WTC11 (cell line): ENCODE data around the gene RCOR3.

Experiments used
- TF ChIP-seq, protein P1 (sequence below): fragments of 200-600 bp; IDR thresholded peaks from 2 replicates; pipeline ENCODE4 v1.8.0; 2022; ENCODE audit warnings: antibody characterized with exemption
- TF ChIP-seq, protein P2 (sequence below): sonication (generic); formaldehyde crosslinking; IDR thresholded peaks from 2 replicates; pipeline ENCODE4 v1.8.0; 2022; ENCODE audit warnings: mild to moderate bottlenecking, missing genetic modification reagents

DNA sequence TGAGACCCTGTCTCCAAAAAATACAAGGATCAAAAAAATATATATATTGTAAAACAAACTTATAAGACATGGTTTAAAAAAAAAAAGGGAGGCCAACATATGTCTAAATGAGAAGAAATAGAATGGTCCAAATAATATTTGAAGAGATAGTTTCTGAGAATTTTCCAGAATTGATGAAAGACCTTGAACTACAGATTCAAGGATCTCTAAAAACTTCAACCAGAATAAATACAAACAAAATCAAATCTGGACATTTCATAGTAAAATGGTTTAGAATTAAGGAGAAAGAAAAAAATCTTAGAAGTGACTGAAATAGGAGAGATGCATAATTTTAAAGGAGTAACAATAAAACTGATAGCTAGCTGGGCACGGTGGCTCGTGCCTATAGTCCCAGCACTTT is 45.5 kb upstream of the RCOR3 start:
- TF ChIP-seq, protein P1, sequence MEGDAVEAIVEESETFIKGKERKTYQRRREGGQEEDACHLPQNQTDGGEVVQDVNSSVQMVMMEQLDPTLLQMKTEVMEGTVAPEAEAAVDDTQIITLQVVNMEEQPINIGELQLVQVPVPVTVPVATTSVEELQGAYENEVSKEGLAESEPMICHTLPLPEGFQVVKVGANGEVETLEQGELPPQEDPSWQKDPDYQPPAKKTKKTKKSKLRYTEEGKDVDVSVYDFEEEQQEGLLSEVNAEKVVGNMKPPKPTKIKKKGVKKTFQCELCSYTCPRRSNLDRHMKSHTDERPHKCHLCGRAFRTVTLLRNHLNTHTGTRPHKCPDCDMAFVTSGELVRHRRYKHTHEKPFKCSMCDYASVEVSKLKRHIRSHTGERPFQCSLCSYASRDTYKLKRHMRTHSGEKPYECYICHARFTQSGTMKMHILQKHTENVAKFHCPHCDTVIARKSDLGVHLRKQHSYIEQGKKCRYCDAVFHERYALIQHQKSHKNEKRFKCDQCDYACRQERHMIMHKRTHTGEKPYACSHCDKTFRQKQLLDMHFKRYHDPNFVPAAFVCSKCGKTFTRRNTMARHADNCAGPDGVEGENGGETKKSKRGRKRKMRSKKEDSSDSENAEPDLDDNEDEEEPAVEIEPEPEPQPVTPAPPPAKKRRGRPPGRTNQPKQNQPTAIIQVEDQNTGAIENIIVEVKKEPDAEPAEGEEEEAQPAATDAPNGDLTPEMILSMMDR = no peak
- TF ChIP-seq, protein P2, sequence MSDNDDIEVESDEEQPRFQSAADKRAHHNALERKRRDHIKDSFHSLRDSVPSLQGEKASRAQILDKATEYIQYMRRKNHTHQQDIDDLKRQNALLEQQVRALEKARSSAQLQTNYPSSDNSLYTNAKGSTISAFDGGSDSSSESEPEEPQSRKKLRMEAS (CRISPR knock-in tag) = no peak
